Measurements from ENCODE around the gene SYTL2. TPM values are rescaled to one million over a fixed set of nuclear protein-coding genes. Genes with fewer than 3 reads are reported as not detected.
"Not testable (repeated sequence)": the region's sequence is repeated elsewhere in the genome, so short reads cannot be mapped to it uniquely, and the experiment has no call there.

SYTL2 gene
- 10 to 100 TPM in 4 of 8 experiments, 1 to 10 TPM in 4; 2.5 to 79.6 (median 19.3) TPM for total RNA-seq

GRCh38 chr11:85810871-85811611, at the start of gene SYTL2:
TSS of gene SYTL2 (minus strand) at chr11:85811141. CDS start at chr11:85757725, 53,416 bp downstream.
- WGBS, 10 experiments = 0 to 13% (median 5%) methylated on average over 1 to 9 of the region's 72 CpGs; no CpG with 5 or more reads in 6 of the 10 experiments
- ATAC-seq (replicated peaks in 6 of 8) = peak; percentile 91 to 97 (median 96)
- Histone ChIP-seq H3K4me1 (replicated peaks in 1 of 2) (no peaks in the 10 kb centered on the region), H3K27ac (no peak within 1 kb of the TSS), H3K4me3 (peak within 1 kb of the TSS; percentile 34 to 50 (median 39))
- in situ Hi-C loops (cut with MboI; ENCODE audit: low pct_unique_long_range_greater_than_20kb in 2 of 9, low sequenced_read_pairs in 9 of 9, unreplicated experiment in 9 of 9) = loop anchor here in 1 of 9 experiments (10.0 kb wide), 1 partner anchor 106 kb away; no protein-coding TSS in a partner anchor

GRCh38 chr11:85859541-85859940, 48.6 kb upstream of the SYTL2 start:
- not testable (repeated sequence) for H3K4me1 ChIP-seq (replicated peaks in 1 of 2); H3K27ac ChIP-seq; H3K4me3 ChIP-seq; ATAC-seq (replicated peaks in 6 of 8)
- in situ Hi-C loops (cut with MboI; ENCODE audit: low pct_unique_long_range_greater_than_20kb in 2 of 9, low sequenced_read_pairs in 9 of 9, unreplicated experiment in 9 of 9) = loop anchor here in 2 of 9 experiments (25.0 kb wide), 2 partner anchors 428 to 953 kb away; partner anchors contain the start of gene PRSS23 (in 1 of the 2)

- in situ Hi-C loops (cut with MboI; ENCODE audit: low pct_unique_long_range_greater_than_20kb in 2 of 9, low sequenced_read_pairs in 9 of 9, unreplicated experiment in 9 of 9) = loop anchor here in 2 of 9 experiments (25.0 kb wide), 2 partner anchors 430 to 955 kb away; partner anchors contain the start of gene PRSS23 (in 1 of the 2)
- H3K4me1 ChIP-seq (replicated peaks in 1 of 2) = peaks cover 2% of the 10 kb centered on the region in 2 donors
- ATAC-seq (replicated peaks in 6 of 8) = no peak
- 85 to 100% (median 91%) methylated on average over 3 to 6 of the region's 10 CpGs; no CpG with 5 or more reads in 7 of the 10 experiments for WGBS, 10 experiments
- H3K4me3 ChIP-seq = no peak overlapping the region
- no peak overlapping the region for H3K27ac ChIP-seq
These were observed 46.2 kb upstream of the SYTL2 start for GRCh38 chr11:85857098-85857497.

- Histone ChIP-seq H3K4me1 (replicated peaks in 1 of 2) (peaks cover 2% of the 10 kb centered on the region in 2 donors), H3K27ac (peak within 1 kb of the TSS in 1 of 2 donors; percentile 35), H3K4me3 (peak within 1 kb of the TSS; percentile 35 to 44 (median 40))
- in situ Hi-C loops (cut with MboI; ENCODE audit: low pct_unique_long_range_greater_than_20kb in 2 of 9, low sequenced_read_pairs in 9 of 9, unreplicated experiment in 9 of 9) = loop anchor here in 2 of 9 experiments (25.0 kb wide), 2 partner anchors 432 to 957 kb away; partner anchors contain the start of gene PRSS23 (in 1 of the 2)
- peak in 1 of 8 experiments; percentile 13 for ATAC-seq (replicated peaks in 6 of 8)
- 53 to 100% (median 84%) methylated on average over 1 to 7 of the region's 13 CpGs; no CpG with 5 or more reads in 4 of the 10 experiments for WGBS, 10 experiments
These were observed 44.4 kb upstream of the SYTL2 start, which contains the start of gene CCDC83 for GRCh38 chr11:85855341-85855656. TSS of gene CCDC83 (plus strand) at chr11:85855383. CDS start at chr11:85865124, 9,741 bp downstream.

- ATAC-seq (replicated peaks in 6 of 8) = peak; percentile 98 to 99 (median 98)
- in situ Hi-C loops (cut with MboI; ENCODE audit: low pct_unique_long_range_greater_than_20kb in 2 of 9, low sequenced_read_pairs in 9 of 9, unreplicated experiment in 9 of 9) = loop anchor here in 2 of 9 experiments (25.0 kb wide), 2 partner anchors 433 to 958 kb away; partner anchors contain the start of gene PRSS23 (in 1 of the 2)
- 0 to 21% (median 5%) methylated on average over 1 to 17 of the region's 62 CpGs; no CpG with 5 or more reads in 2 of the 10 experiments for WGBS, 10 experiments
- Histone ChIP-seq H3K4me3 (peak overlapping the region; percentile 35 to 44 (median 40)), H3K27ac (peak overlapping the region in 1 of 2 donors; percentile 35), H3K4me1 (replicated peaks in 1 of 2) (peaks cover 2% of the 10 kb centered on the region in 2 donors)
These were observed 43.8 kb upstream of the SYTL2 start for GRCh38 chr11:85854557-85855340.

GRCh38 chr11:85854212-85854556, 43.2 kb upstream of the SYTL2 start:
- ATAC-seq (replicated peaks in 6 of 8) = no peak
- WGBS, 10 experiments = 3 to 61% (median 37%) methylated on average over 1 to 7 of the region's 7 CpGs
- in situ Hi-C loops (cut with MboI; ENCODE audit: low pct_unique_long_range_greater_than_20kb in 2 of 9, low sequenced_read_pairs in 9 of 9, unreplicated experiment in 9 of 9) = loop anchor here in 2 of 9 experiments (25.0 kb wide), 2 partner anchors 433 to 958 kb away; partner anchors contain the start of gene PRSS23 (in 1 of the 2)
- Histone ChIP-seq H3K27ac (no peak overlapping the region), H3K4me3 (peak overlapping the region; percentile 35 to 44 (median 40)), H3K4me1 (replicated peaks in 1 of 2) (peaks cover 2% of the 10 kb centered on the region in 2 donors)

GRCh38 chr11:85853541-85853940, 42.6 kb upstream of the SYTL2 start:
- H3K27ac ChIP-seq; ATAC-seq (replicated peaks in 6 of 8); H3K4me1 ChIP-seq (replicated peaks in 1 of 2); H3K4me3 ChIP-seq: not testable (repeated sequence)
- 80 to 100% (median 88%) methylated on average over 1 to 4 of the region's 7 CpGs; no CpG with 5 or more reads in 5 of the 10 experiments for WGBS, 10 experiments
- in situ Hi-C loops (cut with MboI; ENCODE audit: low pct_unique_long_range_greater_than_20kb in 2 of 9, low sequenced_read_pairs in 9 of 9, unreplicated experiment in 9 of 9) = loop anchor here in 2 of 9 experiments (25.0 kb wide), 2 partner anchors 434 to 959 kb away; partner anchors contain the start of gene PRSS23 (in 1 of the 2)

- not testable (repeated sequence) for H3K27ac ChIP-seq; ATAC-seq (replicated peaks in 6 of 8); H3K4me1 ChIP-seq (replicated peaks in 1 of 2); H3K4me3 ChIP-seq
- no CpG with 5 or more reads among the region's 33 CpGs for WGBS, 10 experiments
- in situ Hi-C loops (cut with MboI; ENCODE audit: low pct_unique_long_range_greater_than_20kb in 2 of 9, low sequenced_read_pairs in 9 of 9, unreplicated experiment in 9 of 9) = loop anchor here in 2 of 9 experiments (25.0 kb wide), 2 partner anchors 435 to 960 kb away; partner anchors contain the start of gene PRSS23 (in 1 of the 2)
These were observed 41.8 kb upstream of the SYTL2 start for GRCh38 chr11:85852754-85853153.

GRCh38 chr11:85848556-85848955, 37.6 kb upstream of the SYTL2 start:
- no peak for ATAC-seq (replicated peaks in 6 of 8)
- WGBS, 10 experiments = 81 to 100% (median 88%) methylated on average over 1 to 2 of the region's 2 CpGs
- in situ Hi-C loops (cut with MboI; ENCODE audit: low pct_unique_long_range_greater_than_20kb in 2 of 9, low sequenced_read_pairs in 9 of 9, unreplicated experiment in 9 of 9) = no loop called here
- Histone ChIP-seq H3K27ac (no peak overlapping the region), H3K4me1 (replicated peaks in 1 of 2) (no peaks in the 10 kb centered on the region), H3K4me3 (no peak overlapping the region)

GRCh38 chr11:85848006-85848405, 37.1 kb upstream of the SYTL2 start:
- in situ Hi-C loops (cut with MboI; ENCODE audit: low pct_unique_long_range_greater_than_20kb in 2 of 9, low sequenced_read_pairs in 9 of 9, unreplicated experiment in 9 of 9) = no loop called here
- Histone ChIP-seq H3K4me3 (no peak overlapping the region), H3K4me1 (replicated peaks in 1 of 2) (no peaks in the 10 kb centered on the region), H3K27ac (no peak overlapping the region)
- 68 to 100% (median 88%) methylated on average over 1 to 3 of the region's 3 CpGs for WGBS, 10 experiments
- ATAC-seq (replicated peaks in 6 of 8) = no peak

GRCh38 chr11:85847436-85847835, 36.5 kb upstream of the SYTL2 start:
- H3K4me1 ChIP-seq (replicated peaks in 1 of 2) = no peaks in the 10 kb centered on the region
- H3K27ac ChIP-seq = no peak overlapping the region
- no peak overlapping the region for H3K4me3 ChIP-seq
- in situ Hi-C loops (cut with MboI; ENCODE audit: low pct_unique_long_range_greater_than_20kb in 2 of 9, low sequenced_read_pairs in 9 of 9, unreplicated experiment in 9 of 9) = no loop called here
- ATAC-seq (replicated peaks in 6 of 8) = no peak

GRCh38 chr11:85845124-85845631, 34.2 kb upstream of the SYTL2 start:
- in situ Hi-C loops (cut with MboI; ENCODE audit: low pct_unique_long_range_greater_than_20kb in 2 of 9, low sequenced_read_pairs in 9 of 9, unreplicated experiment in 9 of 9) = no loop called here
- Histone ChIP-seq H3K4me3 (no peak overlapping the region), H3K27ac (no peak overlapping the region), H3K4me1 (replicated peaks in 1 of 2) (no peaks in the 10 kb centered on the region)
- WGBS, 10 experiments = 100% methylated on average over 1 of the region's 1 CpG; no CpG with 5 or more reads in 6 of the 10 experiments
- peak in 3 of 8 experiments; percentile 59 to 76 (median 69) for ATAC-seq (replicated peaks in 6 of 8)
